ENCODE measurements around the gene CDC34. TPM values are rescaled to one million over a fixed set of nuclear protein-coding genes. Genes with fewer than 3 reads are reported as not detected.
A peak's percentile ranks its signal among the peaks of the same experiment; 100 is the strongest.

CDC34 gene
- total RNA-seq, 1 donor from 2014 or later, result 52.8 TPM

GRCh38 chr19:556611-557382 lies 25.2 kb downstream of the CDC34 start:
- H3K27ac Mint-ChIP-seq, result no peak overlapping the region
- no peaks in the 10 kb centered on the region for H3K27me3 Mint-ChIP-seq
- no peaks in the 10 kb centered on the region for H3K36me3 Mint-ChIP-seq (ENCODE audit: low read depth)
- intact Hi-C loops (cut with micrococcal nuclease), result no loop called here
- no peaks in the 10 kb centered on the region for H3K9me3 Mint-ChIP-seq
- peaks cover 2% of the 10 kb centered on the region for H3K4me1 Mint-ChIP-seq
- no peak overlapping the region for H3K4me3 Mint-ChIP-seq
- DNase-seq, result no peak

GRCh38 chr19:558770-559439 lies 27.3 kb downstream of the CDC34 start:
- Mint-ChIP-seq H3K9me3 (no peaks in the 10 kb centered on the region), H3K27me3 (no peaks in the 10 kb centered on the region), H3K27ac (no peak overlapping the region), H3K4me3 (no peak overlapping the region), H3K36me3 (ENCODE audit: low read depth) (no peaks in the 10 kb centered on the region), H3K4me1 (peaks cover 2% of the 10 kb centered on the region)
- DNase-seq, result no peak
- intact Hi-C loops (cut with micrococcal nuclease), result no loop called here

GRCh38 chr19:560121-560520 lies 28.6 kb downstream of the CDC34 start:
- H3K36me3 Mint-ChIP-seq (ENCODE audit: low read depth), result no peaks in the 10 kb centered on the region
- intact Hi-C loops (cut with micrococcal nuclease), result no loop called here
- no peak overlapping the region for H3K4me3 Mint-ChIP-seq
- H3K4me1 Mint-ChIP-seq, result peaks cover 2% of the 10 kb centered on the region
- no peak overlapping the region for H3K27ac Mint-ChIP-seq
- H3K9me3 Mint-ChIP-seq, result no peaks in the 10 kb centered on the region
- H3K27me3 Mint-ChIP-seq, result no peaks in the 10 kb centered on the region
- no peak for DNase-seq

- H3K36me3 Mint-ChIP-seq (ENCODE audit: low read depth), result no peaks in the 10 kb centered on the region
- no peak overlapping the region for H3K27ac Mint-ChIP-seq
- H3K4me3 Mint-ChIP-seq, result no peak overlapping the region
- no peaks in the 10 kb centered on the region for H3K9me3 Mint-ChIP-seq
- intact Hi-C loops (cut with micrococcal nuclease), result no loop called here
- DNase-seq, result no peak
- H3K4me1 Mint-ChIP-seq, result peaks cover 12% of the 10 kb centered on the region
- no peaks in the 10 kb centered on the region for H3K27me3 Mint-ChIP-seq
These were observed 34.8 kb downstream of the CDC34 start for GRCh38 chr19:566403-566802.

GRCh38 chr19:566844-567243 lies 35.3 kb downstream of the CDC34 start:
- Mint-ChIP-seq H3K36me3 (ENCODE audit: low read depth) (no peaks in the 10 kb centered on the region), H3K9me3 (no peaks in the 10 kb centered on the region), H3K27ac (no peak overlapping the region), H3K27me3 (no peaks in the 10 kb centered on the region), H3K4me1 (peaks cover 16% of the 10 kb centered on the region), H3K4me3 (no peak overlapping the region)
- intact Hi-C loops (cut with micrococcal nuclease), result no loop called here
- DNase-seq, result no peak

- Mint-ChIP-seq H3K27me3 (no peaks in the 10 kb centered on the region), H3K4me1 (peaks cover 17% of the 10 kb centered on the region), H3K9me3 (no peaks in the 10 kb centered on the region), H3K36me3 (ENCODE audit: low read depth) (no peaks in the 10 kb centered on the region), H3K27ac (no peak overlapping the region), H3K4me3 (no peak overlapping the region)
- no peak for DNase-seq
- intact Hi-C loops (cut with micrococcal nuclease), result no loop called here
These were observed 35.8 kb downstream of the CDC34 start for GRCh38 chr19:567296-567900.

GRCh38 chr19:570251-570686 lies 38.7 kb downstream of the CDC34 start:
- peak; percentile 64 for DNase-seq
- Mint-ChIP-seq H3K27me3 (no peaks in the 10 kb centered on the region), H3K9me3 (no peaks in the 10 kb centered on the region), H3K36me3 (ENCODE audit: low read depth) (peaks cover 1% of the 10 kb centered on the region), H3K4me1 (peaks cover 28% of the 10 kb centered on the region), H3K4me3 (peak overlapping the region; percentile 35), H3K27ac (peak overlapping the region; percentile 69)
- intact Hi-C loops (cut with micrococcal nuclease), result no loop called here

- Mint-ChIP-seq H3K36me3 (ENCODE audit: low read depth) (peaks cover 1% of the 10 kb centered on the region), H3K27ac (peak overlapping the region; percentile 95), H3K9me3 (no peaks in the 10 kb centered on the region), H3K4me1 (peaks cover 28% of the 10 kb centered on the region), H3K27me3 (no peaks in the 10 kb centered on the region), H3K4me3 (peak overlapping the region; percentile 82)
- intact Hi-C loops (cut with micrococcal nuclease), result no loop called here
- DNase-seq, result peak; percentile 87
These were observed 39.5 kb downstream of the CDC34 start for GRCh38 chr19:570937-571565.

- intact Hi-C loops (cut with micrococcal nuclease), result no loop called here
- Mint-ChIP-seq H3K4me1 (peaks cover 30% of the 10 kb centered on the region), H3K27me3 (no peaks in the 10 kb centered on the region), H3K36me3 (ENCODE audit: low read depth) (peaks cover 3% of the 10 kb centered on the region), H3K27ac (peak overlapping the region; percentile 95), H3K4me3 (peak overlapping the region; percentile 82), H3K9me3 (no peaks in the 10 kb centered on the region)
- DNase-seq, result peak; percentile 75
These were observed 40.0 kb downstream of the CDC34 start for GRCh38 chr19:571566-571974.

GRCh38 chr19:572140-572742 lies 40.7 kb downstream of the CDC34 start, which contains the start of gene BSG:
Gene BSG (plus strand): TSS chr19:572596. CDS start chr19:572635, 39 bp downstream.
- no peaks in the 10 kb centered on the region for H3K9me3 Mint-ChIP-seq
- no peaks in the 10 kb centered on the region for H3K27me3 Mint-ChIP-seq
- DNase-seq, result peak; percentile 100
- peak within 1 kb of the TSS; percentile 95 for H3K27ac Mint-ChIP-seq
- peak within 1 kb of the TSS; percentile 90 for H3K4me3 Mint-ChIP-seq
- intact Hi-C loops (cut with micrococcal nuclease), result loop anchor here (1.0 to 2.0 kb wide), 7 partner anchors 17 to 108 kb away; partner anchors contain the start of genes HCN2, POLRMT and TPGS1
- peaks cover 30% of the 10 kb centered on the region for H3K4me1 Mint-ChIP-seq
- H3K36me3 Mint-ChIP-seq (ENCODE audit: low read depth), result peaks cover 3% of the 10 kb centered on the region

- peaks cover 30% of the 10 kb centered on the region for H3K4me1 Mint-ChIP-seq
- H3K4me3 Mint-ChIP-seq, result peak overlapping the region; percentile 90
- no peaks in the 10 kb centered on the region for H3K27me3 Mint-ChIP-seq
- peak; percentile 76 for DNase-seq
- intact Hi-C loops (cut with micrococcal nuclease), result loop anchor here (1.0 to 2.0 kb wide), 7 partner anchors 16 to 107 kb away; partner anchors contain the start of genes HCN2, POLRMT and TPGS1
- no peaks in the 10 kb centered on the region for H3K9me3 Mint-ChIP-seq
- peak overlapping the region; percentile 90 for H3K27ac Mint-ChIP-seq
- peaks cover 3% of the 10 kb centered on the region for H3K36me3 Mint-ChIP-seq (ENCODE audit: low read depth)
These were observed 41.4 kb downstream of the CDC34 start for GRCh38 chr19:572743-573518.

- peak; percentile 72 for DNase-seq
- peaks cover 5% of the 10 kb centered on the region for H3K36me3 Mint-ChIP-seq (ENCODE audit: low read depth)
- peaks cover 30% of the 10 kb centered on the region for H3K4me1 Mint-ChIP-seq
- H3K9me3 Mint-ChIP-seq, result no peaks in the 10 kb centered on the region
- H3K27me3 Mint-ChIP-seq, result no peaks in the 10 kb centered on the region
- peak overlapping the region; percentile 90 for H3K4me3 Mint-ChIP-seq
- intact Hi-C loops (cut with micrococcal nuclease), result loop anchor here (2.0 kb wide), 3 partner anchors 15 to 67 kb away; partner anchors contain the start of genes HCN2 and TPGS1
- H3K27ac Mint-ChIP-seq, result peak overlapping the region; percentile 75
These were observed 41.9 kb downstream of the CDC34 start for GRCh38 chr19:573519-573825.

Measured in activated CD4-positive, alpha-beta T cell treated with anti-CD3 and anti-CD28 coated beads, Interleukin-2, amount 10 ng/mL, durations not matched to agents 24 days and 14 days (primary cell).